Endothelial cell of umbilical vein (primary cell): ENCODE results near the gene CCDC88B. TPM values are rescaled to one million over a fixed set of nuclear protein-coding genes. Genes with fewer than 3 reads are reported as not detected.

Source experiments
- BruUV-seq: library from RNA; stranded (reverse); fragments of 400-500 nt; replicated peaks from 2 replicates; lab custom pipeline; 2021; lab: Mats Ljungman, UMichigan
- CTCF ChIA-PET: fragments of 300-600, 350-600 bp; sonication (Branson Sonifier 250); formaldehyde crosslinking; loops from one replicate; lab custom pipeline; 2021; ENCODE audit warnings: antibody characterized with exemption, inconsistent platforms; lab: Charles Lee
- POLR2A ChIA-PET: fragments of 300-600, 350-600 bp; sonication (Branson Sonifier 250); formaldehyde crosslinking; loops from one replicate; lab custom pipeline; 2021; ENCODE audit warnings: antibody characterized with exemption, inconsistent platforms; lab: Charles Lee
- DNase-seq: peaks from one replicate; pipeline ENCODE4 v3.0.0-alpha.2; 2011; ENCODE audit warnings: low read depth, low spot score
- FAIRE-seq: peaks from 2 replicates; lab custom pipeline; 2011; peaks lifted over from hg19 to GRCh38; lab: Jason Lieb, UNC
- H2AFZ ChIP-seq: 2 replicates; pipeline ENCODE4 v1.6.0; 2012; ENCODE audit warnings: low read depth, low read length, control low read depth, inconsistent platforms
- H3K27ac ChIP-seq: 2 replicates; pipeline ENCODE4 v1.5.1; 2011; ENCODE audit warnings: low read depth, mild to moderate bottlenecking, control low read depth, low read length, moderate library complexity; ENCODE audit not compliant: insufficient read depth
- H3K27me3 ChIP-seq, 2 experiments: 2 replicates each; pipeline versions ENCODE4 v1.6.0 to v1.6.1; 2011; ENCODE audit warnings: low read length in 2 of 2, mixed read lengths in 1 of 2; ENCODE audit not compliant: control insufficient read depth in 2 of 2, insufficient read depth in 2 of 2
- H3K36me3 ChIP-seq, 2 experiments: 2 replicates in 1 of 2; 3 replicates in 1 of 2; pipeline ENCODE4 v1.5.1; 2011; ENCODE audit warnings: low read length in 2 of 2, mild to moderate bottlenecking in 1 of 2, moderate library complexity in 1 of 2; ENCODE audit not compliant: control insufficient read depth in 2 of 2, insufficient read depth in 2 of 2; ENCODE audit errors: extremely low read depth in 1 of 2
- H3K4me1 ChIP-seq: 3 replicates; pipeline ENCODE4 v1.5.1; 2011; ENCODE audit warnings: mild to moderate bottlenecking, low read length; ENCODE audit not compliant: control insufficient read depth, insufficient read depth; ENCODE audit errors: extremely low read depth
- H3K4me2 ChIP-seq: 2 replicates; pipeline ENCODE4 v1.6.1; 2011; ENCODE audit warnings: low read length, control low read depth, mixed read lengths; ENCODE audit not compliant: insufficient read depth
- H3K4me3 ChIP-seq, 3 experiments: fragments of 200-600 bp in 1 of 3; sonication (generic), shearing (Covaris generic) in 1 of 3; replicated peaks in 1 of 3; 2 replicates each; pipeline ENCODE4 v1.5.1; 2011 to 2016; ENCODE audit warnings: control low read depth in 3 of 3, low read length in 3 of 3, mild to moderate bottlenecking in 2 of 3, inconsistent platforms in 1 of 3, low read depth in 1 of 3, moderate library complexity in 1 of 3; ENCODE audit not compliant: insufficient read depth in 1 of 3
- H3K79me2 ChIP-seq: 2 replicates; pipeline ENCODE4 v1.6.0; 2012; ENCODE audit warnings: low read length, inconsistent platforms; ENCODE audit not compliant: control insufficient read depth, insufficient read depth
- H3K9ac ChIP-seq: replicated peaks from 2 replicates; pipeline ENCODE3; 2011; ENCODE audit warnings: low read length, control low read depth; ENCODE audit not compliant: insufficient read depth; ENCODE audit errors: extremely low read depth
- H3K9me1 ChIP-seq: replicated peaks from 3 replicates; pipeline ENCODE4 v1.6.0; 2011; ENCODE audit warnings: mild to moderate bottlenecking, low read length; ENCODE audit not compliant: control insufficient read depth, insufficient read depth; ENCODE audit errors: extremely low read depth
- H3K9me3 ChIP-seq: replicated peaks from 2 replicates; pipeline ENCODE4 v1.5.1; 2012; ENCODE audit warnings: low read length, inconsistent platforms; ENCODE audit not compliant: control insufficient read depth, insufficient read depth
- H4K20me1 ChIP-seq: replicated peaks from 2 replicates; pipeline ENCODE3; 2011; ENCODE audit warnings: mild to moderate bottlenecking, low read length; ENCODE audit not compliant: control insufficient read depth, insufficient read depth; ENCODE audit errors: extremely low read depth
- EZH2 ChIP-seq: IDR thresholded peaks from 2 replicates; pipeline ENCODE4 v1.6.1; 2012; ENCODE audit warnings: borderline replicate concordance, low read depth, mild to moderate bottlenecking, moderate library complexity, low read length, inconsistent platforms; ENCODE audit not compliant: severe bottlenecking
- FOS ChIP-seq: IDR thresholded peaks from 2 replicates; pipeline ENCODE4 v1.6.1; 2011; ENCODE audit warnings: mild to moderate bottlenecking, low read length, moderate library complexity, borderline replicate concordance; ENCODE audit not compliant: insufficient read depth
- GATA2 ChIP-seq: IDR thresholded peaks from 2 replicates; pipeline ENCODE4 v1.7.0; 2011; ENCODE audit warnings: low read depth, mild to moderate bottlenecking, moderate library complexity, mixed read lengths, low read length; ENCODE audit not compliant: insufficient read length, insufficient read depth
- JUN ChIP-seq: IDR thresholded peaks from 2 replicates; pipeline ENCODE4 v1.6.1; 2011; ENCODE audit warnings: borderline replicate concordance, low read depth; ENCODE audit not compliant: insufficient read length, insufficient read depth
- MYC ChIP-seq: IDR thresholded peaks from one replicate; pipeline ENCODE4 v1.6.1; 2011; ENCODE audit warnings: mild to moderate bottlenecking, low read depth, low read length
- POLR2A ChIP-seq: IDR thresholded peaks from 2 replicates; pipeline ENCODE4 v1.6.1; 2012; ENCODE audit warnings: low read depth, mild to moderate bottlenecking, control low read depth, low read length
- POLR2AphosphoS5 ChIP-seq: IDR thresholded peaks from 2 replicates; pipeline ENCODE4 v1.6.1; 2012; ENCODE audit warnings: low read depth, mild to moderate bottlenecking, control low read depth, low read length, moderate library complexity; ENCODE audit not compliant: insufficient read depth
- dilution Hi-C: fragments of 300-500 bp; cut with MboI; formaldehyde crosslinking; loops from one replicate; pipeline ENCODE4 v1.15.0; 2019; ENCODE audit warnings: low sequenced_read_pairs; ENCODE audit not compliant: extremely low pct_ligation_motif_present
- intact Hi-C: fragments of 100-400 bp; cut with micrococcal nuclease; formaldehyde crosslinking; loops from one replicate; pipeline ENCODE4 v1.10.0; 2022
- polyA plus RNA-seq, 4 experiments: library from polyadenylated mRNA; depleted of rRNA in 3 of 4; stranded (reverse) in 3 of 4; unstranded in 1 of 4; fragments of >200 nt; gene quantifications; 2 replicates each; pipeline versions ENCODE4 v1.2.1 to v1.2.3, GENCODE V29; 2011 to 2012; ENCODE audit warnings: missing spikeins in 1 of 4
- total RNA-seq: library from RNA; stranded (reverse); gene quantifications from 2 replicates; pipeline ENCODE4 v1.2.3, GENCODE V29; 2021
- TF ChIP-seq, protein P1 (sequence below): IDR thresholded peaks from 2 replicates; pipeline ENCODE4 v1.6.1; 2011; ENCODE audit not compliant: insufficient read depth, insufficient read length

CCDC88B gene
- total and polyA plus RNA-seq, 2 donors (not counting 3 experiments of a cell fraction or from before 2014, with no cell fraction given), result 1.8 to 2.7 TPM

DNA sequence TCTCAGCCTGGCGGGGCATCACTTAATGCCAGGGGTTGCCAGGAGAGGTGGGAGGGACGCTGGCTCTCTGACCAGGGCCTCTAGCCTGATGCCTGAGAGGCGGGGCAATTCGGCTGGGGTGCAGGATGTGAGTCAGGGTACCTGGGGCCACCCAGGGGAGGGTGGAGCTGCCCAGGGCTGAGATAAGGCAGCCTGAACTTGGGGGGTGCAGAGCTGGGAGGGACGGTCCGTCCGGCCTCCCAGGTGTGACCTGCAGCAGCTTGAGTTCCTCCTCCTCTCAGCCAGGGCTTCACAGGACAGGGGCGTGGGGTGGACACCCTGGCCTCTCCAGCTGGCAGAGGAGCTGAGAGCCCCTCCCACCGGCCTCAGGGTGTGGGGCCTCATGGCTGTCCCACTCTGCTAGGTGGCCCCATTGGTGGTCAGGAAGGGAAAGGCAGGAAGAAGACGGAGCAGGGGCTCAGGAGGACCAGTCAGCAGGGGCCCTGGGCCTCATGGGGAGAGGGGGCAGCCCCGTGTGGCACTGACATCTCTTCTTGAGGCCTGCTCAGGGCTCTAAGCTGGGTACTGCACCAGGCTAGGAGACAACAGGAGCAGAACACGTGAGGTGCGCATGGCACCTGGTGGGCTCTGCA lies 18.0 kb downstream of the CCDC88B start:
- POLR2A ChIA-PET, result no interaction called here
- CTCF ChIA-PET, result interaction anchor here (1.1 to 4.5 kb wide), 4 partner anchors 14 to 91 kb away, joined by 3 to 107 read pairs (median 10); partner anchors contain the start of genes PRDX5 and TRMT112
- H4K20me1 ChIP-seq, result no peaks in the 10 kb centered on the region

DNA sequence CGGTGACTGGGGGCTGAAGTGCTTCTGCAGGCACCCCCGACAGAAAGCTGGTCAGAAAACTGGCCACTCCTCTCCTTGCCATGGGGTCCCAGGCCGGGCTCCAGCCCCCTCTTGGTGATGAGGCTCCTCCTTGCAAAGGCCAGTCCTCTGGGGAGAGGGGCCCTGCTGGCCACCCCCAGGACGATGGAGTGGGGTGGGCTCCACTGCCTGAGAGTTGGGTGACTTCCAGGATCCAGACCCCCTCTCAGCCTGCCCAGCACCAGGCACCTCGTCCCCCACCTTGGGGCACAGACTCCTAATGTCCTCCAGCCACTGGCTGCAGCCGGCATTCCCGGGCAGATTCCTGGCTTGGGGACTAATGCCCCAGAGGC lies 18.5 kb downstream of the CCDC88B start:
- H3K36me3 ChIP-seq, result peaks cover 5 to 15% of the 10 kb centered on the region in 2 experiments
- H3K4me3 ChIP-seq, result peak overlapping the region in 2 of 3 experiments; percentile 33 to 91
- H4K20me1 ChIP-seq, result no peaks in the 10 kb centered on the region
- POLR2A ChIA-PET, result no interaction called here
- no TSS peak for BruUV-seq
- H3K27me3 ChIP-seq, result no peaks in the 10 kb centered on the region
- CTCF ChIA-PET, result interaction anchor here (1.3 to 4.5 kb wide), 3 partner anchors 15 to 58 kb away, joined by 3 to 107 read pairs (median 16); partner anchors contain the start of genes PRDX5 and TRMT112
- FAIRE-seq (no peak), DNase-seq (no peak)
- no peak for TF ChIP-seq MYC
- TF ChIP-seq POLR2AphosphoS5, result no peak
- TF ChIP-seq POLR2A, result no peak
- TF ChIP-seq GATA2, result no peak
- no peak for TF ChIP-seq JUN
- H3K27ac ChIP-seq, result peak overlapping the region; percentile 70
- H3K4me2 ChIP-seq, result peak overlapping the region; percentile 57
- H2AFZ ChIP-seq, result peak overlapping the region; percentile 69
- dilution Hi-C loops (no loop called here), intact Hi-C loops (loop anchor here (5.0 kb wide), 1 partner anchor 116 kb away; the partner anchor contains the start of gene FKBP2)
- H3K9me1 ChIP-seq, result no peaks in the 10 kb centered on the region
- H3K9me3 ChIP-seq, result no peaks in the 10 kb centered on the region
- peaks cover 10% of the 10 kb centered on the region for H3K79me2 ChIP-seq
- H3K9ac ChIP-seq, result peak overlapping the region; percentile 44
- H3K4me1 ChIP-seq, result peaks cover 22% of the 10 kb centered on the region

More for the DNA sequence above, 18.0 kb downstream of the CCDC88B start:
- Histone ChIP-seq H3K27ac (peak overlapping the region; percentile 70), H2AFZ (peak overlapping the region; percentile 39), H3K4me3 (peak overlapping the region in 1 of 3 experiments; percentile 91), H3K9me1 (no peaks in the 10 kb centered on the region), H3K27me3 (no peaks in the 10 kb centered on the region), H3K9me3 (no peaks in the 10 kb centered on the region), H3K79me2 (peaks cover 10% of the 10 kb centered on the region), H3K4me1 (peaks cover 22% of the 10 kb centered on the region), H3K4me2 (peak overlapping the region; percentile 57), H3K9ac (peak overlapping the region; percentile 44), H3K36me3 (peaks cover 5 to 15% of the 10 kb centered on the region in 2 experiments)
- no peak for TF ChIP-seq MYC
- no peak for TF ChIP-seq POLR2A
- TF ChIP-seq EZH2, result no peak
- TF ChIP-seq, protein P1, sequence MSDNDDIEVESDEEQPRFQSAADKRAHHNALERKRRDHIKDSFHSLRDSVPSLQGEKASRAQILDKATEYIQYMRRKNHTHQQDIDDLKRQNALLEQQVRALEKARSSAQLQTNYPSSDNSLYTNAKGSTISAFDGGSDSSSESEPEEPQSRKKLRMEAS, result no peak
- peak; percentile 25 for TF ChIP-seq FOS
- FAIRE-seq, result peak; percentile 28
- no peak for DNase-seq
- intact Hi-C loops (loop anchor here (5.0 kb wide), 1 partner anchor 116 kb away; the partner anchor contains the start of gene FKBP2), dilution Hi-C loops (no loop called here)
- no TSS peak for BruUV-seq
